ENCODE results near the gene MXD4.

MXD4 gene

DNA sequence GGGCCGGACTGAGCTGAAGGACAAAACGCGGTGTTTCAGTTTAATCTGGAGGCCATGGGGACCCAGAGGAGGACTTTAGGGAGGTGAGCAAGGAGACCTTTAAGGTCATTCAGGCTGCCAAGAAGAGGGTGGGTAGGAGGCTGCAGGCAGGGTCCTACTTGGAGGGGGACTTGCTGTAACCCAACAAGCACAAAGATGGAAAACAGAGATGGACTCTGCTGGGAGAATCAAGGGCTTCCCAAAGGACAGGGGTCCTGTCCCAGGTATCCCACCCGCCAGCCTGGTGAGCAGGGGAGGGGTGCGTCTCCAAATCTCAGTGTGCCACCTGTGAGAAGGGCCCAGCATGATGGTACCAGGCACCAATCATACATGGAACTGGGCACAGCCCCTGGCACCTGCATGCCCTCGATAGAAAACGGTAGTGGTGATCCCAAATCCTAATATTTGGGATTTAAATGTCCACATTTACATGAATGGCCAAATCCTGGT, 16.1 kb downstream of the MXD4 start:
- Histone ChIP-seq H3K4me3 (ENCODE audit: control insufficient read depth in 1 of 7, extremely low read depth in 1 of 7, insufficient read depth in 4 of 7, low read depth in 2 of 7, low read length in 6 of 7) (no peak overlapping the region), H3K36me3 (ENCODE audit: control insufficient read depth in 4 of 4, insufficient read depth in 4 of 4, low read length in 3 of 4) (peaks cover 0 to 37% (median 16%) of the 10 kb centered on the region in 4 experiments), H3K27me3 (replicated peaks in 2 of 5; ENCODE audit: control insufficient read depth in 4 of 5, insufficient read depth in 5 of 5, low read length in 4 of 5) (no peaks in the 10 kb centered on the region), H3K4me1 (ENCODE audit: control extremely low read depth in 1 of 4, control insufficient read depth in 4 of 4, insufficient read depth in 4 of 4, low read length in 3 of 4) (peaks cover 9 to 33% (median 27%) of the 10 kb centered on the region in 4 experiments), H3K27ac (ENCODE audit: insufficient read depth in 1 of 2, low read depth in 1 of 2, low read length in 2 of 2, poor library complexity in 1 of 2, severe bottlenecking in 2 of 2) (no peak overlapping the region), H3K9me3 (ENCODE audit: control extremely low read depth in 1 of 5, control insufficient read depth in 4 of 5, insufficient read depth in 2 of 5, low read depth in 1 of 5, low read length in 4 of 5) (no peaks in the 10 kb centered on the region)
- 91% methylated on average over 7 of the region's 7 CpGs for WGBS (ENCODE audit: insufficient coverage)
- CTCF ChIA-PET: interaction anchor here (0.6 to 1.7 kb wide), 2 partner anchors 22 to 106 kb away, joined by 3 read pairs; no protein-coding TSS in a partner anchor
- POLR2A ChIA-PET: no interaction called here
- DNase-seq: no peak

DNA sequence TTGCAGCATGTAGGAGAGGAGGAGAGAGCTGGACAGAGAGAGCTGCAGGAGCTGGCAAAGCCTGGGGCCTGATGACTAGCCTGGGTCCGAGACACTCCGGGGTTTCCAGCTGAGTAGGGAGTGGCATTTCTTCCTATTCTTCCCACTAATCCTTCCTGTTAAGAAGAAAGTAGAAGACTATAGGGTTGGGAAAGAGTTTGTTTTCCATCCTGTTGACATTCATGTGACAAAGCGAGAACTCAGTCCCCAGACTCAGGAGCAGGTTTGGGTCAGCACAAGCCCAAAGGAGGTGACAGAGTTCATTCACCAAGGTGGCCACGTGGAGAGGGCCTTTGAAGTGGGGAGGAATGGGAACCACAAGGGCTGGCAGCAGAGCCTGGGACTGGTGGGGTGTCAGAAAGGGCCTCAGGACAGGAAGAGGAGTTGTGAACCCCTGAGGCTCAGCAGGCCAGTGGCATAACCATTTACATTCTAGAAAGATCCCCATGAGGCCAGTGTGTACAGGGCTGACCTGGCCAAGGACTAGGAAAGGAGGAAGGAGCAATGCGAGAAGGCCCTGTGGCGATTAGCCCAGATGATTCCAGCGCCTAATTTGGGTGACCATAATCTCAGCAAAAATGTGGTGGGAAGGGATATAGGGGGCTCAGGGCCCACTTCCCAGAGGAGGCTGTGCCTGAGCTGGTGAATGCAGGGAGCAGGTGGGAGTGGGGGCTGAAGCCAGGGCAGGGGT, 16.7 kb downstream of the MXD4 start:
- ChIA-PET POLR2A (no interaction called here), CTCF (interaction anchor here (1.2 to 1.7 kb wide), 2 partner anchors 107 to 109 kb away, joined by 3 to 4 read pairs; no protein-coding TSS in a partner anchor)
- H3K36me3 ChIP-seq (ENCODE audit: control insufficient read depth in 4 of 4, insufficient read depth in 4 of 4, low read length in 3 of 4): peaks cover 0 to 31% (median 13%) of the 10 kb centered on the region in 4 experiments
- H3K4me1 ChIP-seq (ENCODE audit: control extremely low read depth in 1 of 4, control insufficient read depth in 4 of 4, insufficient read depth in 4 of 4, low read length in 3 of 4): peaks cover 15 to 39% (median 32%) of the 10 kb centered on the region in 4 experiments
- no peak for DNase-seq
- H3K9me3 ChIP-seq (ENCODE audit: control extremely low read depth in 1 of 5, control insufficient read depth in 4 of 5, insufficient read depth in 2 of 5, low read depth in 1 of 5, low read length in 4 of 5): no peaks in the 10 kb centered on the region
- H3K27me3 ChIP-seq (replicated peaks in 2 of 5; ENCODE audit: control insufficient read depth in 4 of 5, insufficient read depth in 5 of 5, low read length in 4 of 5): no peaks in the 10 kb centered on the region
- H3K4me3 ChIP-seq (ENCODE audit: control insufficient read depth in 1 of 7, extremely low read depth in 1 of 7, insufficient read depth in 4 of 7, low read depth in 2 of 7, low read length in 6 of 7): no peak overlapping the region
- H3K27ac ChIP-seq (ENCODE audit: insufficient read depth in 1 of 2, low read depth in 1 of 2, low read length in 2 of 2, poor library complexity in 1 of 2, severe bottlenecking in 2 of 2): peak overlapping the region in 1 of 2 experiments; percentile 40
- WGBS (ENCODE audit: insufficient coverage): 76% methylated on average over 5 of the region's 7 CpGs

DNA sequence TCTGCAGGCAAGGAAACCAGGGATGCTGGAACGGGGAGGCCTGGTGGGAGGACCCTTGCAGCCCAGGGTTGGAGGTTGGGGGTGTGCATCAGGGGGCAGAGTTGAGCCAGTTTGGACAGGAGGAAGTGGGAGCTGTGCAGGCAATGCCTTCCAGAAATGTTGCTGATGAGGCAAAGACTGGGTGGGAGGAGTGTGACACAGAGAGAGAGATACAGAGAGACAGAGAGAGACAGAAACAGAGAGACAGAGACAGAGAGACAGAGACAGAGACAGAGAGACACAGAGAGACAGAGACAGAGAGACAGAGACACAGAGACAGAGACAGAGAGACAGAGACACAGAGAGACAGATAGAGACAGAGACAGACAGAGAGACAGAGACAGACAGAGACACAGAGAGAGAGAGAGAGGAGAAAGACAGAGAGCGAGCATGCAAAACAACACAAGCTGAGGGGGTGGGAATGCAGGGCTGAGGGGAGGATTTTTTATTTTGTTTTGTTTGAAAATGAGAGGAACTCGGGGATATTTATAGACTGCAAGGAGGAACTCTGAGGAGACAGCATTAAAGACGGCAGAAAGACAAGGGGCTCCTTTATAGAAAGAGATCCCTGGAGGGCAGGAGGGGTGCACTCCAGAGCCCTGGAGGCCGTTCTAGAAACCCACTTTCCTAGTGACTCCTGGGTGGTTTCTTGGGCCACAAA, 18.1 kb downstream of the MXD4 start:
- POLR2A ChIA-PET: interaction anchor here (0.7 kb wide), 1 partner anchor 14 kb away, joined by 3 read pairs; no protein-coding TSS in a partner anchor
- Histone ChIP-seq H3K9me3 (ENCODE audit: control extremely low read depth in 1 of 5, control insufficient read depth in 4 of 5, insufficient read depth in 2 of 5, low read depth in 1 of 5, low read length in 4 of 5) (no peaks in the 10 kb centered on the region), H3K27me3 (replicated peaks in 2 of 5; ENCODE audit: control insufficient read depth in 4 of 5, insufficient read depth in 5 of 5, low read length in 4 of 5) (no peaks in the 10 kb centered on the region), H3K4me1 (ENCODE audit: control extremely low read depth in 1 of 4, control insufficient read depth in 4 of 4, insufficient read depth in 4 of 4, low read length in 3 of 4) (peaks cover 29 to 51% (median 41%) of the 10 kb centered on the region in 4 experiments), H3K4me3 (ENCODE audit: control insufficient read depth in 1 of 7, extremely low read depth in 1 of 7, insufficient read depth in 4 of 7, low read depth in 2 of 7, low read length in 6 of 7) (peak overlapping the region in 2 of 7 experiments; percentile 26 to 37), H3K27ac (ENCODE audit: insufficient read depth in 1 of 2, low read depth in 1 of 2, low read length in 2 of 2, poor library complexity in 1 of 2, severe bottlenecking in 2 of 2) (peak overlapping the region in 1 of 2 experiments; percentile 53), H3K36me3 (ENCODE audit: control insufficient read depth in 4 of 4, insufficient read depth in 4 of 4, low read length in 3 of 4) (peaks cover 0 to 17% (median 3%) of the 10 kb centered on the region in 4 experiments)
- CTCF ChIA-PET: interaction anchor here (0.7 to 1.3 kb wide), 3 partner anchors 18 to 114 kb away, joined by 3 to 4 read pairs (median 3); partner anchors contain the start of gene MXD4
- peak; percentile 30 to 48 (median 40) for DNase-seq
- 12% methylated on average over 4 of the region's 5 CpGs for WGBS (ENCODE audit: insufficient coverage)

DNA sequence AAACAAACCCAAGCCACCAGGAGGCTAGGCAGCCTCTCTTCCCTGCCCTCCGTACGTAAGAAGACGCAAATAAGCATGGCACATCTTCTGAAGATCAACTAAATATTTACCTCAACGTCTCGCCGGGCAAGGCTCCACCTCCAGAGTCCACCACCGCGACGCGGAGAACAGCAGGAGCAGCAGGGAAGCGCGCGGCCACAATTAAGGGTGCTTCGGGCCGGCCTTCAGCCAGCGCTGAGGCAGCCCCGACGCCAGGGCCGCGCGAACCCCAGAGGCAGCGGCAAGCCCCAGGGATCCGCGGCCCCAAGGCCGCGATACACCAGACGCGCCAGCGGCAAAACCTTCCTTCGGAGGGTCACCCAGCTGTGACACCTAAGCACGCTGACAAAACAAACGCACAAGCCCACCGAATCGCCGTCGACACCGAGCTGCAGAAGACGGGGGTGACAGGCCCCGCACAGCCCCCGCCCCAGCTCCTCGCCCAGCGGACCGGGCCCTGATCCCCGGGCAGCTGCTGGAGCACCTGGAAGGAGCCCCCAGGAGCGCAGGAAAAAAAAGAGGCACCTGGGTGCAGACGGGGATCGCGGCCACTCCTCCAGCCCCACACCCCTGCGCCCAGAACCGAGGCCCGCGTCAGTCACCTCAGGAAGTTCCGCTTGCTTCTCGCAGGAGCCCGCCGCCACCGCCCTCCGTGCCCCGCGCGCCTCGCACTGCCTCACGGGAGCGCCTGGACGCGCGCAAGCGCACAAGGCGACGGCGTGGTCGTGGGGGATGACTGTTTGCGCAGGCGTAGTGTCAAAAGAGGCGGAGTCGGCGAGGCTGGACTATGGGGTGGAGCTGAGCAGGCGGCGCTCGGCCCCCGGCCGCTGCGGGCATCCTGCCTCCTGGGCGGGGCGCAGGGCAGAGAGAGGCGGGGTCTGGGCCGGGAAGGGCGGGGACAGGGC, 20.2 kb downstream of the MXD4 start, which contains the start of the genes HAUS3 and POLN:
TSS of gene HAUS3 (minus strand) at position 712 of the 944 bp plus-strand sequence. CDS start 1,175 bp downstream, outside the sequence.
TSS of gene POLN (minus strand) at position 712 of the 944 bp plus-strand sequence. CDS start 12,890 bp downstream, outside the sequence.
- Histone ChIP-seq H3K27me3 (replicated peaks in 2 of 5; ENCODE audit: control insufficient read depth in 4 of 5, insufficient read depth in 5 of 5, low read length in 4 of 5) (no peaks in the 10 kb centered on the region), H3K27ac (ENCODE audit: insufficient read depth in 1 of 2, low read depth in 1 of 2, low read length in 2 of 2, poor library complexity in 1 of 2, severe bottlenecking in 2 of 2) (peak within 1 kb of the TSS; percentile 49 to 86), H3K9me3 (ENCODE audit: control extremely low read depth in 1 of 5, control insufficient read depth in 4 of 5, insufficient read depth in 2 of 5, low read depth in 1 of 5, low read length in 4 of 5) (no peaks in the 10 kb centered on the region), H3K36me3 (ENCODE audit: control insufficient read depth in 4 of 4, insufficient read depth in 4 of 4, low read length in 3 of 4) (peaks cover 2 to 7% (median 3%) of the 10 kb centered on the region in 4 experiments), H3K4me1 (ENCODE audit: control extremely low read depth in 1 of 4, control insufficient read depth in 4 of 4, insufficient read depth in 4 of 4, low read length in 3 of 4) (peaks cover 32 to 57% (median 42%) of the 10 kb centered on the region in 4 experiments), H3K4me3 (ENCODE audit: control insufficient read depth in 1 of 7, extremely low read depth in 1 of 7, insufficient read depth in 4 of 7, low read depth in 2 of 7, low read length in 6 of 7) (peak within 1 kb of the TSS; percentile 86 to 98 (median 90))
- CTCF ChIA-PET: interaction anchor here (0.8 to 1.5 kb wide), 4 partner anchors 9 to 172 kb away, joined by 3 to 4 read pairs (median 4); no protein-coding TSS in a partner anchor
- whole genome bisulfite sequencing (ENCODE audit: insufficient coverage): 0% methylated on average over 73 of the region's 88 CpGs
- DNase-seq: peak; percentile 96 to 98 (median 97)
- POLR2A ChIA-PET: interaction anchor here (1.1 to 1.3 kb wide), 3 partner anchors 9 to 113 kb away, joined by 3 to 4 read pairs (median 3); partner anchors contain the start of gene MXD4

DNA sequence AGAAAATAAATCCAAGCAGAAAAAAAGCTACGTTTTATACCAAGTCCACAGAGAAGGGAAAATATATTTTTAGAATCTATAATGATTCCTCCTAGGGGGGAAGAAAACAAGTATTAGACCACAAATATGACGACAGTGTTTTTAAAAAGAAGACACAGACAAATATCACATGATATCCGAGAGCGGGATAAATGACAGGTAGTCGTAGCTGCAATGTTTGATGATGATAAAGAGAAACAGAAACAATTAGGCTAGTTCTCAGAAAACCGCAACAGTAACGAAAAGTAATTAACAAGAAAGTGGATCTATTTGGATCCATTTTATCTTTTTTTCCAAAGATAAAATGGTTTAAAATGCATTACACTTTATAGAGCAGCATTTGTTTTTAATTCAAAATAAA, 20.9 kb downstream of the MXD4 start:
- Histone ChIP-seq H3K4me3 (ENCODE audit: control insufficient read depth in 1 of 7, extremely low read depth in 1 of 7, insufficient read depth in 4 of 7, low read depth in 2 of 7, low read length in 6 of 7) (peak overlapping the region; percentile 86 to 98 (median 90)), H3K9me3 (ENCODE audit: control extremely low read depth in 1 of 5, control insufficient read depth in 4 of 5, insufficient read depth in 2 of 5, low read depth in 1 of 5, low read length in 4 of 5) (no peaks in the 10 kb centered on the region), H3K27me3 (replicated peaks in 2 of 5; ENCODE audit: control insufficient read depth in 4 of 5, insufficient read depth in 5 of 5, low read length in 4 of 5) (no peaks in the 10 kb centered on the region), H3K27ac (ENCODE audit: insufficient read depth in 1 of 2, low read depth in 1 of 2, low read length in 2 of 2, poor library complexity in 1 of 2, severe bottlenecking in 2 of 2) (peak overlapping the region; percentile 49 to 86), H3K4me1 (ENCODE audit: control extremely low read depth in 1 of 4, control insufficient read depth in 4 of 4, insufficient read depth in 4 of 4, low read length in 3 of 4) (peaks cover 32 to 56% (median 41%) of the 10 kb centered on the region in 4 experiments), H3K36me3 (ENCODE audit: control insufficient read depth in 4 of 4, insufficient read depth in 4 of 4, low read length in 3 of 4) (peaks cover 4 to 7% (median 6%) of the 10 kb centered on the region in 4 experiments)
- ChIA-PET CTCF (interaction anchor here (0.8 to 1.5 kb wide), 4 partner anchors 20 to 173 kb away, joined by 3 to 5 read pairs (median 4); no protein-coding TSS in a partner anchor), POLR2A (interaction anchor here (0.9 to 1.3 kb wide), 3 partner anchors 21 to 113 kb away, joined by 3 read pairs; partner anchors contain the start of gene MXD4)
- WGBS (ENCODE audit: insufficient coverage): 0% methylated on average over 3 of the region's 7 CpGs
- DNase-seq: peak; percentile 5 to 57 (median 43)

Data from common myeloid progenitor, CD34-positive (primary cell).